Keratinocyte (primary cell): Measurements from ENCODE around the gene CENPQ. TPM values are rescaled to one million over a fixed set of nuclear protein-coding genes. Genes with fewer than 3 reads are reported as not detected.

ENCODE experiments used
- DNase-seq: peaks from one replicate; pipeline ENCODE4 v3.0.0-alpha.2; 2011; ENCODE audit warnings: low read depth, missing footprints, low spot score
- FAIRE-seq: peaks from 2 replicates; lab custom pipeline; 2011; peaks lifted over from hg19 to GRCh38; lab: Jason Lieb, UNC
- H2AFZ ChIP-seq: 2 replicates; pipeline ENCODE4 v1.6.0; 2012; ENCODE audit warnings: low read length, control low read depth, inconsistent platforms; ENCODE audit not compliant: control insufficient read depth
- H3K27ac ChIP-seq: 2 replicates; pipeline ENCODE4 v1.5.1; 2011; ENCODE audit warnings: low read length; ENCODE audit not compliant: control insufficient read depth, insufficient read depth
- H3K27me3 ChIP-seq: 3 replicates; pipeline ENCODE4 v1.6.0; 2011; ENCODE audit warnings: low read length; ENCODE audit not compliant: control insufficient read depth, insufficient read depth; ENCODE audit errors: extremely low read depth
- H3K36me3 ChIP-seq, 2 experiments: 2 replicates in 1 of 2; 3 replicates in 1 of 2; pipeline ENCODE4 v1.5.1; 2011; ENCODE audit warnings: low read length in 2 of 2, mild to moderate bottlenecking in 1 of 2; ENCODE audit not compliant: control insufficient read depth in 2 of 2, insufficient read depth in 2 of 2; ENCODE audit errors: extremely low read depth in 1 of 2
- H3K4me1 ChIP-seq: 3 replicates; pipeline ENCODE4 v1.5.1; 2011; ENCODE audit warnings: low read length; ENCODE audit not compliant: control insufficient read depth, insufficient read depth; ENCODE audit errors: extremely low read depth
- H3K4me2 ChIP-seq: 3 replicates; pipeline ENCODE4 v1.6.0; 2011; ENCODE audit warnings: low read depth, low read length; ENCODE audit not compliant: control insufficient read depth, insufficient read depth; ENCODE audit errors: extremely low read depth
- H3K4me3 ChIP-seq, 3 experiments: fragments of 200-600 bp in 1 of 3; sonication (generic) in 1 of 3; 2 replicates in 2 of 3; 3 replicates in 1 of 3; pipeline ENCODE4 v1.5.1; 2011 to 2016; ENCODE audit warnings: low read length in 3 of 3, mild to moderate bottlenecking in 3 of 3, control low read depth in 2 of 3, inconsistent platforms in 1 of 3, low read depth in 1 of 3, mixed read lengths in 1 of 3, mixed run types in 1 of 3, moderate library complexity in 1 of 3; ENCODE audit not compliant: control insufficient read depth in 2 of 3, insufficient read depth in 2 of 3; ENCODE audit errors: extremely low read depth in 1 of 3
- H3K79me2 ChIP-seq: 2 replicates; pipeline ENCODE4 v1.6.0; 2012; ENCODE audit warnings: low read length; ENCODE audit not compliant: control insufficient read depth, insufficient read depth
- H3K9ac ChIP-seq: 3 replicates; pipeline ENCODE4 v1.6.0; 2011; ENCODE audit warnings: low read length; ENCODE audit not compliant: control insufficient read depth, insufficient read depth; ENCODE audit errors: extremely low read depth
- H3K9me1 ChIP-seq: 3 replicates; pipeline ENCODE4 v1.6.0; 2011; ENCODE audit warnings: low read length; ENCODE audit not compliant: control insufficient read depth, insufficient read depth; ENCODE audit errors: extremely low read depth
- H3K9me3 ChIP-seq: 2 replicates; pipeline ENCODE4 v1.5.1; 2012; ENCODE audit warnings: low read depth, low read length; ENCODE audit not compliant: control insufficient read depth
- H4K20me1 ChIP-seq: 3 replicates; pipeline ENCODE4 v1.6.0; 2011; ENCODE audit warnings: low read length; ENCODE audit not compliant: control insufficient read depth, insufficient read depth; ENCODE audit errors: extremely low read depth
- CTCF ChIP-seq, 3 experiments: IDR thresholded peaks in 1 of 3; conservative IDR thresholded peaks in 1 of 3; optimal IDR thresholded peaks in 1 of 3; 2 replicates in 2 of 3; 3 replicates in 1 of 3; pipeline versions ENCODE3 to v1.5.1; 2011; ENCODE audit warnings: low read length in 3 of 3, mild to moderate bottlenecking in 3 of 3, moderate library complexity in 2 of 3, control low read depth in 1 of 3, inconsistent platforms in 1 of 3; ENCODE audit not compliant: insufficient read depth in 2 of 3; ENCODE audit errors: extremely low read depth in 1 of 3
- EZH2 ChIP-seq: IDR thresholded peaks from one replicate; pipeline ENCODE4 v1.6.1; 2012; ENCODE audit warnings: inconsistent platforms, mild to moderate bottlenecking, low read length, moderate library complexity
- dilution Hi-C: fragments of 300-500 bp; cut with MboI; formaldehyde crosslinking; loops from one replicate; pipeline ENCODE4 v1.7.0; 2020; ENCODE audit warnings: low sequenced_read_pairs; ENCODE audit not compliant: extremely low pct_ligation_motif_present
- polyA plus RNA-seq, 5 experiments: library from polyadenylated mRNA; depleted of rRNA in 3 of 5; stranded (reverse) in 3 of 5; stranded (forward) in 1 of 5; unstranded in 1 of 5; fragments of >200 nt; gene quantifications; 1 replicate in 1 of 5; 2 replicates in 3 of 5; 3 replicates in 1 of 5; pipeline versions ENCODE4 v1.2.1 to v1.2.3, GENCODE V29; 2011 to 2012; ENCODE audit warnings: missing spikeins in 2 of 5, low read depth in 1 of 5, low replicate concordance in 1 of 5

The CENPQ gene
- polyA plus RNA-seq, 1 donor (not counting 4 experiments of a cell fraction or from before 2014, with no cell fraction given): 7.5 TPM

- FAIRE-seq: peak; percentile 53
- Histone ChIP-seq H3K27me3 (no peaks in the 10 kb centered on the region), H3K9me3 (no peaks in the 10 kb centered on the region), H3K4me2 (no peak overlapping the region), H3K9ac (no peak overlapping the region), H4K20me1 (no peaks in the 10 kb centered on the region), H3K4me3 (no peak overlapping the region), H3K9me1 (no peaks in the 10 kb centered on the region), H3K79me2 (no peaks in the 10 kb centered on the region), H3K36me3 (no peaks in the 10 kb centered on the region), H3K4me1 (peaks cover 3% of the 10 kb centered on the region), H2AFZ (no peak overlapping the region), H3K27ac (no peak overlapping the region)
- no peak for DNase-seq
- no peak for TF ChIP-seq EZH2
- dilution Hi-C loops: no loop called here
Measured at GRCh38 chr6:49504666-49505065, 41.5 kb downstream of the CENPQ start.

GRCh38 chr6:49506569-49507111 is 43.5 kb downstream of the CENPQ start:
- no peak for DNase-seq
- no peak overlapping the region for H3K4me2 ChIP-seq

More at GRCh38 chr6:49506569-49507111, 43.5 kb downstream of the CENPQ start:
- H3K79me2 ChIP-seq: no peaks in the 10 kb centered on the region
- no peaks in the 10 kb centered on the region for H3K9me1 ChIP-seq
- no peaks in the 10 kb centered on the region for H4K20me1 ChIP-seq
- dilution Hi-C loops: no loop called here
- H2AFZ ChIP-seq: no peak overlapping the region
- no peak for TF ChIP-seq CTCF (optimal IDR thresholded peaks at IDR 0.05 in 1 of 3, IDR thresholded peaks at IDR 0.05 in 1 of 3, conservative IDR thresholded peaks at IDR 0.05 in 1 of 3; ENCODE audit: extremely low read depth in 1 of 3, insufficient read depth in 2 of 3, low read length in 3 of 3)
- no peak for TF ChIP-seq EZH2
- H3K36me3 ChIP-seq: no peaks in the 10 kb centered on the region
- no peak overlapping the region for H3K9ac ChIP-seq
- H3K27me3 ChIP-seq: no peaks in the 10 kb centered on the region
- peaks cover 3% of the 10 kb centered on the region for H3K4me1 ChIP-seq
- no peak overlapping the region for H3K27ac ChIP-seq
- no peak for FAIRE-seq
- no peak overlapping the region for H3K4me3 ChIP-seq
- H3K9me3 ChIP-seq: no peaks in the 10 kb centered on the region
